Adrenal gland (tissue), 5 donors: ENCODE data around the gene MRPL17.

Source experiments
- POLR2A ChIP-seq, 2 donors: fragments of 450-650 bp; IDR thresholded peaks; one replicate each; pipeline ENCODE4 v1.6.1; 2017; ENCODE audit warnings: antibody characterized with exemption in 2 of 2, mild to moderate bottlenecking in 2 of 2, moderate library complexity in 1 of 2
- TF ChIP-seq, protein P1 (sequence below), 6 experiments: fragments of 450-650 bp in 4 of 6; fragments of 200-600 bp in 2 of 6; sonication (generic) in 1 of 6; IDR thresholded peaks; 1 replicate in 5 of 6; 2 replicates in 1 of 6; pipeline versions ENCODE4 v1.5.1 to v1.8.0; 2016 to 2021; ENCODE audit warnings: antibody characterized with exemption in 6 of 6, mild to moderate bottlenecking in 2 of 6, moderate library complexity in 1 of 6
- donor health status: DM: no; HTN: no; CAD: no.

- TF ChIP-seq, protein P1, sequence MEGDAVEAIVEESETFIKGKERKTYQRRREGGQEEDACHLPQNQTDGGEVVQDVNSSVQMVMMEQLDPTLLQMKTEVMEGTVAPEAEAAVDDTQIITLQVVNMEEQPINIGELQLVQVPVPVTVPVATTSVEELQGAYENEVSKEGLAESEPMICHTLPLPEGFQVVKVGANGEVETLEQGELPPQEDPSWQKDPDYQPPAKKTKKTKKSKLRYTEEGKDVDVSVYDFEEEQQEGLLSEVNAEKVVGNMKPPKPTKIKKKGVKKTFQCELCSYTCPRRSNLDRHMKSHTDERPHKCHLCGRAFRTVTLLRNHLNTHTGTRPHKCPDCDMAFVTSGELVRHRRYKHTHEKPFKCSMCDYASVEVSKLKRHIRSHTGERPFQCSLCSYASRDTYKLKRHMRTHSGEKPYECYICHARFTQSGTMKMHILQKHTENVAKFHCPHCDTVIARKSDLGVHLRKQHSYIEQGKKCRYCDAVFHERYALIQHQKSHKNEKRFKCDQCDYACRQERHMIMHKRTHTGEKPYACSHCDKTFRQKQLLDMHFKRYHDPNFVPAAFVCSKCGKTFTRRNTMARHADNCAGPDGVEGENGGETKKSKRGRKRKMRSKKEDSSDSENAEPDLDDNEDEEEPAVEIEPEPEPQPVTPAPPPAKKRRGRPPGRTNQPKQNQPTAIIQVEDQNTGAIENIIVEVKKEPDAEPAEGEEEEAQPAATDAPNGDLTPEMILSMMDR (IDR thresholded peaks at IDR 0.05): no peak
- no peak for TF ChIP-seq POLR2A (IDR thresholded peaks at IDR 0.05)
Measured at GRCh38 chr11:6670202-6670830, 12.8 kb downstream of the MRPL17 start.
